ENCODE data around the gene COX15.
A peak's percentile ranks its signal among the peaks of the same experiment; 100 is the strongest.

COX15 gene

GRCh38 chr10:99732033-99732842 lies at the start of gene COX15, which contains the start of gene CUTC:
Gene COX15 (minus strand): TSS chr10:99732127. CDS start chr10:99732049, 78 bp downstream.
Gene CUTC (plus strand): TSS chr10:99732234. CDS start chr10:99732349, 115 bp downstream.
- Histone ChIP-seq H3K4me1 (ENCODE audit: control insufficient read depth, low read depth, low read length) (no peaks in the 10 kb centered on the region), H3K27ac (ENCODE audit: low read length) (peak within 1 kb of the TSS; percentile 57), H3K36me3 (ENCODE audit: control insufficient read depth, low read depth, low read length) (peaks cover 18% of the 10 kb centered on the region), H3K27me3 (ENCODE audit: control insufficient read depth, insufficient read depth, low read length) (no peaks in the 10 kb centered on the region), H3K4me3 (ENCODE audit: low read length) (peak within 1 kb of the TSS; percentile 90), H3K9ac (ENCODE audit: low read length) (peak within 1 kb of the TSS; percentile 91), H3K9me3 (ENCODE audit: control insufficient read depth, low read depth, low read length) (no peaks in the 10 kb centered on the region)

GRCh38 chr10:99779335-99779734 lies 47.4 kb upstream of the COX15 start:
- Histone ChIP-seq H3K4me3 (ENCODE audit: low read length) (no peak overlapping the region), H3K27me3 (ENCODE audit: control insufficient read depth, insufficient read depth, low read length) (no peaks in the 10 kb centered on the region), H3K27ac (ENCODE audit: low read length) (no peak overlapping the region), H3K4me1 (ENCODE audit: control insufficient read depth, low read depth, low read length) (no peaks in the 10 kb centered on the region), H3K36me3 (ENCODE audit: control insufficient read depth, low read depth, low read length) (no peaks in the 10 kb centered on the region), H3K9ac (ENCODE audit: low read length) (no peak overlapping the region), H3K9me3 (ENCODE audit: control insufficient read depth, low read depth, low read length) (no peaks in the 10 kb centered on the region)

- Histone ChIP-seq H3K4me1 (ENCODE audit: control insufficient read depth, low read depth, low read length) (no peaks in the 10 kb centered on the region), H3K27ac (ENCODE audit: low read length) (no peak overlapping the region), H3K9me3 (ENCODE audit: control insufficient read depth, low read depth, low read length) (no peaks in the 10 kb centered on the region), H3K27me3 (ENCODE audit: control insufficient read depth, insufficient read depth, low read length) (no peaks in the 10 kb centered on the region), H3K36me3 (ENCODE audit: control insufficient read depth, low read depth, low read length) (no peaks in the 10 kb centered on the region), H3K4me3 (ENCODE audit: low read length) (no peak overlapping the region), H3K9ac (ENCODE audit: low read length) (no peak overlapping the region)
Measured at GRCh38 chr10:99777918-99778714, 46.2 kb upstream of the COX15 start.

- Histone ChIP-seq H3K9me3 (ENCODE audit: control insufficient read depth, low read depth, low read length) (no peaks in the 10 kb centered on the region), H3K4me3 (ENCODE audit: low read length) (no peak overlapping the region), H3K27ac (ENCODE audit: low read length) (no peak overlapping the region), H3K36me3 (ENCODE audit: control insufficient read depth, low read depth, low read length) (no peaks in the 10 kb centered on the region), H3K27me3 (ENCODE audit: control insufficient read depth, insufficient read depth, low read length) (no peaks in the 10 kb centered on the region), H3K9ac (ENCODE audit: low read length) (no peak overlapping the region), H3K4me1 (ENCODE audit: control insufficient read depth, low read depth, low read length) (no peaks in the 10 kb centered on the region)
Measured at GRCh38 chr10:99775850-99776249, 43.9 kb upstream of the COX15 start.

GRCh38 chr10:99770408-99771045 lies 38.6 kb upstream of the COX15 start:
- H3K27ac ChIP-seq (ENCODE audit: low read length): no peak overlapping the region
- no peaks in the 10 kb centered on the region for H3K27me3 ChIP-seq (ENCODE audit: control insufficient read depth, insufficient read depth, low read length)
- no peak overlapping the region for H3K4me3 ChIP-seq (ENCODE audit: low read length)
- no peaks in the 10 kb centered on the region for H3K36me3 ChIP-seq (ENCODE audit: control insufficient read depth, low read depth, low read length)
- H3K9me3 ChIP-seq (ENCODE audit: control insufficient read depth, low read depth, low read length): no peaks in the 10 kb centered on the region
- H3K9ac ChIP-seq (ENCODE audit: low read length): no peak overlapping the region
- no peaks in the 10 kb centered on the region for H3K4me1 ChIP-seq (ENCODE audit: control insufficient read depth, low read depth, low read length)

- Histone ChIP-seq H3K27ac (ENCODE audit: low read length) (no peak overlapping the region), H3K4me3 (ENCODE audit: low read length) (no peak overlapping the region), H3K4me1 (ENCODE audit: control insufficient read depth, low read depth, low read length) (no peaks in the 10 kb centered on the region), H3K9ac (ENCODE audit: low read length) (no peak overlapping the region), H3K27me3 (ENCODE audit: control insufficient read depth, insufficient read depth, low read length) (no peaks in the 10 kb centered on the region), H3K36me3 (ENCODE audit: control insufficient read depth, low read depth, low read length) (no peaks in the 10 kb centered on the region), H3K9me3 (ENCODE audit: control insufficient read depth, low read depth, low read length) (no peaks in the 10 kb centered on the region)
Measured at GRCh38 chr10:99769706-99770105, 37.8 kb upstream of the COX15 start.

- H3K27me3 ChIP-seq (ENCODE audit: control insufficient read depth, insufficient read depth, low read length): no peaks in the 10 kb centered on the region
- H3K9ac ChIP-seq (ENCODE audit: low read length): no peak overlapping the region
- H3K27ac ChIP-seq (ENCODE audit: low read length): no peak overlapping the region
- no peak overlapping the region for H3K4me3 ChIP-seq (ENCODE audit: low read length)
- H3K9me3 ChIP-seq (ENCODE audit: control insufficient read depth, low read depth, low read length): no peaks in the 10 kb centered on the region
- no peaks in the 10 kb centered on the region for H3K36me3 ChIP-seq (ENCODE audit: control insufficient read depth, low read depth, low read length)
- no peaks in the 10 kb centered on the region for H3K4me1 ChIP-seq (ENCODE audit: control insufficient read depth, low read depth, low read length)
Measured at GRCh38 chr10:99768556-99768955, 36.6 kb upstream of the COX15 start.

- no peaks in the 10 kb centered on the region for H3K36me3 ChIP-seq (ENCODE audit: control insufficient read depth, low read depth, low read length)
- H3K4me1 ChIP-seq (ENCODE audit: control insufficient read depth, low read depth, low read length): no peaks in the 10 kb centered on the region
- H3K27me3 ChIP-seq (ENCODE audit: control insufficient read depth, insufficient read depth, low read length): no peaks in the 10 kb centered on the region
- no peak overlapping the region for H3K4me3 ChIP-seq (ENCODE audit: low read length)
- H3K9ac ChIP-seq (ENCODE audit: low read length): no peak overlapping the region
- H3K9me3 ChIP-seq (ENCODE audit: control insufficient read depth, low read depth, low read length): no peaks in the 10 kb centered on the region
- H3K27ac ChIP-seq (ENCODE audit: low read length): no peak overlapping the region
Measured at GRCh38 chr10:99767901-99768300, 36.0 kb upstream of the COX15 start.

GRCh38 chr10:99766302-99766681 lies 34.4 kb upstream of the COX15 start:
- Histone ChIP-seq H3K4me1 (ENCODE audit: control insufficient read depth, low read depth, low read length) (no peaks in the 10 kb centered on the region), H3K36me3 (ENCODE audit: control insufficient read depth, low read depth, low read length) (no peaks in the 10 kb centered on the region), H3K9ac (ENCODE audit: low read length) (no peak overlapping the region), H3K9me3 (ENCODE audit: control insufficient read depth, low read depth, low read length) (no peaks in the 10 kb centered on the region), H3K4me3 (ENCODE audit: low read length) (no peak overlapping the region), H3K27me3 (ENCODE audit: control insufficient read depth, insufficient read depth, low read length) (no peaks in the 10 kb centered on the region), H3K27ac (ENCODE audit: low read length) (no peak overlapping the region)

GRCh38 chr10:99765672-99766301 lies 33.9 kb upstream of the COX15 start:
- Histone ChIP-seq H3K27me3 (ENCODE audit: control insufficient read depth, insufficient read depth, low read length) (no peaks in the 10 kb centered on the region), H3K9me3 (ENCODE audit: control insufficient read depth, low read depth, low read length) (no peaks in the 10 kb centered on the region), H3K9ac (ENCODE audit: low read length) (no peak overlapping the region), H3K27ac (ENCODE audit: low read length) (no peak overlapping the region), H3K4me3 (ENCODE audit: low read length) (no peak overlapping the region), H3K4me1 (ENCODE audit: control insufficient read depth, low read depth, low read length) (no peaks in the 10 kb centered on the region), H3K36me3 (ENCODE audit: control insufficient read depth, low read depth, low read length) (no peaks in the 10 kb centered on the region)

- no peak overlapping the region for H3K4me3 ChIP-seq (ENCODE audit: low read length)
- no peaks in the 10 kb centered on the region for H3K4me1 ChIP-seq (ENCODE audit: control insufficient read depth, low read depth, low read length)
- H3K36me3 ChIP-seq (ENCODE audit: control insufficient read depth, low read depth, low read length): peaks cover 11% of the 10 kb centered on the region
- no peaks in the 10 kb centered on the region for H3K9me3 ChIP-seq (ENCODE audit: control insufficient read depth, low read depth, low read length)
- no peaks in the 10 kb centered on the region for H3K27me3 ChIP-seq (ENCODE audit: control insufficient read depth, insufficient read depth, low read length)
- no peak overlapping the region for H3K9ac ChIP-seq (ENCODE audit: low read length)
- H3K27ac ChIP-seq (ENCODE audit: low read length): no peak overlapping the region
Measured at GRCh38 chr10:99761365-99761764, 29.4 kb upstream of the COX15 start.

All from iPS-18a (cell line).